Naive thymus-derived CD8-positive, alpha-beta T cell (primary cell): ENCODE measurements around the gene TBK1. TPM values are rescaled to one million over a fixed set of nuclear protein-coding genes. Genes with fewer than 3 reads are reported as not detected.
"Not testable (repeated sequence)": the region's sequence is repeated elsewhere in the genome, so short reads cannot be mapped to it uniquely, and the experiment has no call there.

ENCODE experiments used
- ATAC-seq, 2 donors: fragments of 150-1000 bp; cut with Tn5 transposase in 1 of 2; sonication (Bioruptor Pico), chemical (Tn5 transposase) in 1 of 2; 1 replicate in 1 of 2; 2 replicates in 1 of 2; pipeline ENCODE4 v1.10.0; 2021; ENCODE audit warnings: mild to moderate bottlenecking in 2 of 2, moderate library complexity in 2 of 2
- POLR2A ChIA-PET: fragments of 350-600 bp; sonication (Branson Sonifier 250); formaldehyde crosslinking; loops from one replicate; lab custom pipeline; 2021; ENCODE audit warnings: antibody characterized with exemption; lab: Charles Lee
- DNase-seq, 10 donors: peaks; one replicate each; pipeline versions ENCODE4 v3.0.0 to v3.0.0-alpha.2; 2020 to 2022
- H3K27ac Mint-ChIP-seq, 10 donors: one replicate each; pipeline ENCODE4 v1.8.0; 2020 to 2022; ENCODE audit warnings: mild to moderate bottlenecking in 10 of 10, mixed read lengths in 10 of 10, moderate library complexity in 4 of 10, inconsistent platforms in 1 of 10
- H3K27me3 Mint-ChIP-seq, 5 donors: one replicate each; pipeline ENCODE4 v1.8.0; 2021 to 2022; ENCODE audit warnings: mixed read lengths in 5 of 5
- H3K36me3 Mint-ChIP-seq, 3 donors: one replicate each; pipeline ENCODE4 v1.8.0; 2020 to 2022; ENCODE audit warnings: mixed read lengths in 3 of 3, mild to moderate bottlenecking in 2 of 3, inconsistent platforms in 1 of 3
- H3K4me1 Mint-ChIP-seq, 4 donors: one replicate each; pipeline ENCODE4 v1.8.0; 2021 to 2022; ENCODE audit warnings: mixed read lengths in 4 of 4
- H3K4me3 Mint-ChIP-seq, 10 donors: one replicate each; pipeline ENCODE4 v1.8.0; 2020 to 2022; ENCODE audit warnings: mild to moderate bottlenecking in 10 of 10, mixed read lengths in 10 of 10, moderate library complexity in 6 of 10, inconsistent platforms in 1 of 10
- H3K9me3 Mint-ChIP-seq, 9 donors: one replicate each; pipeline ENCODE4 v1.8.0; 2020 to 2022; ENCODE audit warnings: mixed read lengths in 9 of 9, mild to moderate bottlenecking in 3 of 9, inconsistent platforms in 1 of 9, moderate library complexity in 1 of 9
- polyA plus RNA-seq, 3 donors: library from polyadenylated mRNA; unstranded; fragments of 300-500 nt; fragmentation: Illumina TruSeq; gene quantifications; one replicate each; pipeline ENCODE4 v1.2.3, GENCODE V29; 2021
- total RNA-seq, 8 experiments: library from RNA in 2 of 8; stranded (reverse) in 2 of 8; gene quantifications; one replicate each; pipeline ENCODE4 v1.2.3 and lab custom pipeline; 2021 to 2026

The TBK1 gene
- total and polyA plus RNA-seq, 5 experiments from 2014 or later = 6.1 to 15.2 (median 9.7) TPM

- H3K36me3 Mint-ChIP-seq = no peaks in the 10 kb centered on the region
- no peak for DNase-seq
- no peak overlapping the region for H3K27ac Mint-ChIP-seq
- H3K4me1 Mint-ChIP-seq = peaks cover 0 to 2% (median 0%) of the 10 kb centered on the region in 4 donors
- H3K4me3 Mint-ChIP-seq = no peak overlapping the region
- POLR2A ChIA-PET = interaction anchor here (1.2 kb wide), 1 partner anchor 181 kb away, joined by 4 read pairs; no protein-coding TSS in a partner anchor
- no peaks in the 10 kb centered on the region for H3K9me3 Mint-ChIP-seq
- peaks cover 0 to 16% (median 4%) of the 10 kb centered on the region in 5 donors for H3K27me3 Mint-ChIP-seq
- ATAC-seq = no peak
Observed at GRCh38 chr12:64538121-64538520, 86.2 kb downstream of the TBK1 start.

GRCh38 chr12:64542409-64543047 is 90.6 kb downstream of the TBK1 start:
- not testable (repeated sequence) for H3K27ac Mint-ChIP-seq, H3K9me3 Mint-ChIP-seq, DNase-seq, H3K36me3 Mint-ChIP-seq, H3K4me1 Mint-ChIP-seq, ATAC-seq
- H3K27me3 Mint-ChIP-seq = peaks cover 0 to 16% (median 3%) of the 10 kb centered on the region in 5 donors
- H3K4me3 Mint-ChIP-seq = peak overlapping the region in 1 of 10 donors; percentile 19
- POLR2A ChIA-PET = interaction anchor here (0.6 kb wide), 2 partner anchors 52 to 161 kb away, joined by 3 read pairs; no protein-coding TSS in a partner anchor

- peaks cover 0 to 14% (median 0%) of the 10 kb centered on the region in 5 donors for H3K27me3 Mint-ChIP-seq
- no peak for ATAC-seq
Observed at GRCh38 chr12:64544371-64545080, 92.6 kb downstream of the TBK1 start.

GRCh38 chr12:64545081-64545382 is 93.1 kb downstream of the TBK1 start:
- POLR2A ChIA-PET = no interaction called here
- Mint-ChIP-seq H3K4me3 (no peak overlapping the region), H3K4me1 (peaks cover 0 to 13% (median 8%) of the 10 kb centered on the region in 4 donors), H3K27me3 (peaks cover 0 to 12% (median 0%) of the 10 kb centered on the region in 5 donors), H3K9me3 (peaks cover 0 to 2% (median 0%) of the 10 kb centered on the region in 9 donors), H3K27ac (no peak overlapping the region), H3K36me3 (peaks cover 0 to 2% (median 0%) of the 10 kb centered on the region in 3 donors)
- DNase-seq (no peak), ATAC-seq (no peak)

More at GRCh38 chr12:64544371-64545080, 92.6 kb downstream of the TBK1 start:
- Mint-ChIP-seq H3K27ac (no peak overlapping the region), H3K4me1 (peaks cover 0 to 8% (median 3%) of the 10 kb centered on the region in 4 donors), H3K9me3 (peaks cover 0 to 2% (median 0%) of the 10 kb centered on the region in 9 donors), H3K36me3 (peaks cover 0 to 2% (median 0%) of the 10 kb centered on the region in 3 donors), H3K4me3 (no peak overlapping the region)
- DNase-seq = no peak
- POLR2A ChIA-PET = no interaction called here

- H3K27me3 Mint-ChIP-seq = peaks cover 0 to 4% (median 0%) of the 10 kb centered on the region in 5 donors
- peak overlapping the region in 5 of 10 donors; percentile 7 to 89 (median 66) for H3K27ac Mint-ChIP-seq
- H3K4me1 Mint-ChIP-seq = peaks cover 2 to 12% (median 8%) of the 10 kb centered on the region in 4 donors
- ATAC-seq = no peak
- H3K4me3 Mint-ChIP-seq = no peak overlapping the region
- DNase-seq = no peak
- H3K36me3 Mint-ChIP-seq = peaks cover 0 to under 1% (median 0%) of the 10 kb centered on the region in 3 donors
- no peaks in the 10 kb centered on the region for H3K9me3 Mint-ChIP-seq
- POLR2A ChIA-PET = interaction anchor here (0.5 to 3.1 kb wide), 14 partner anchors 52 to 170 kb away, joined by 3 to 19 read pairs (median 4); partner anchors contain the start of gene RASSF3
Observed at GRCh38 chr12:64549108-64549507, 97.2 kb downstream of the TBK1 start.

DNA sequence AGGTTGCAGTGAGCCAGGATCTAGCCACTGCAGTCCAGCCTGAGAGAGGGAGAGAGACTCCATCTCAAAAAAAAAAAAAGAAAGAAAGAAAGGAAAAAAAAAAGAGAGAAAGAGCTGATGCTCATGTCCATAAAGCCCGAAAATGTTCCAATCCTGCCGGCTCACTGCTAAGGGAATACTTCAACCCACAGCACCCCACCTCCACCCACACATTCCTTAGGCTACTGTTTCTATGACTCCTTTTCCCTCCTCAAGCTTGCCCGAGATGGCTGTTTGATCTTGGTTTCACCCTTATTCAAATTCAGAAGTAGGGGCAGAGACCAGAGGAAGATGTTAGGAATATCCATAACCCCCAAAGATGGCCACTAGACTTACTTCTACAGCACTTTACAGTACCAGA is 98.8 kb downstream of the TBK1 start:
- ATAC-seq (no peak), DNase-seq (no peak)
- POLR2A ChIA-PET = interaction anchor here (0.6 to 3.1 kb wide), 8 partner anchors 10 to 175 kb away, joined by 3 to 19 read pairs (median 4); partner anchors contain the start of gene RASSF3
- no peaks in the 10 kb centered on the region for H3K36me3 Mint-ChIP-seq
- H3K27ac Mint-ChIP-seq = peak overlapping the region in 4 of 10 donors; percentile 33 to 80 (median 55)
- H3K4me3 Mint-ChIP-seq = no peak overlapping the region
- no peaks in the 10 kb centered on the region for H3K9me3 Mint-ChIP-seq
- peaks cover 2 to 10% (median 8%) of the 10 kb centered on the region in 4 donors for H3K4me1 Mint-ChIP-seq
- peaks cover 0 to 3% (median 0%) of the 10 kb centered on the region in 5 donors for H3K27me3 Mint-ChIP-seq

DNA sequence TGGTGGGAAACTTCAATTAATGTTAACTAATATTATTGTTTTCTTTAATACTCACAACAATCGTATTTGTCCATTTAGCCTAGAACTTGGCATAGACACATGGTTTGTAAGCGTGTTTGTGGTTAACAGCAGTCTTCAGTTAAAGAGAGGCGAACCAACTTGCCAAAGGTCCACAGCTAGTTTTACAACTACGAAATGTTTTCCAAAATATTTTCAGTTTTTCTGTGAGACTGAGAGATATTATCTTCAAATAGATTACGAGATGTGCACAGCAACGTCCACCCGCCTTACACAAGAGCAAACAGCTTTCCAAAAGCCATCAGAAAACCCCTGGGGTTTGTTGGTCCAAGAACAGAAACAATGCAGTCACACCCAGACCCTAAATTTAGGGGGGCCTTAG is 99.8 kb downstream of the TBK1 start:
- DNase-seq (no peak), ATAC-seq (no peak)
- POLR2A ChIA-PET = no interaction called here
- no peak overlapping the region for H3K4me3 Mint-ChIP-seq
- H3K9me3 Mint-ChIP-seq = no peaks in the 10 kb centered on the region
- no peak overlapping the region for H3K27ac Mint-ChIP-seq
- peaks cover 2 to 10% (median 8%) of the 10 kb centered on the region in 4 donors for H3K4me1 Mint-ChIP-seq
- no peaks in the 10 kb centered on the region for H3K36me3 Mint-ChIP-seq
- peaks cover 0 to under 1% (median 0%) of the 10 kb centered on the region in 5 donors for H3K27me3 Mint-ChIP-seq

Other genes with a start within 250 kb of the TBK1 start
- 10 to 100 TPM; 24.4 to 25.3 TPM for gene KICS2, start 229.8 kb upstream of the TBK1 start, total RNA-seq
- 10 to 100 TPM in 2 of 3 donors, 1 to 10 TPM in 1; 9.8 to 14.3 (median 10.5) TPM for gene KICS2, start 229.8 kb upstream of the TBK1 start, polyA plus RNA-seq
- gene C12orf56, start 61.4 kb upstream of the TBK1 start, total RNA-seq = not detected
- under 1 TPM in 1 of 3 donors, not detected in 2; 0.08 TPM for gene C12orf56, start 61.4 kb upstream of the TBK1 start, polyA plus RNA-seq
- gene XPOT, start 47.7 kb upstream of the TBK1 start, total RNA-seq = 100 to 1,000 TPM; 100 to 106 TPM
- 10 to 100 TPM; 23.6 to 35.8 (median 32.1) TPM for gene XPOT, start 47.7 kb upstream of the TBK1 start, polyA plus RNA-seq
- gene RASSF3, start 158.4 kb downstream of the TBK1 start, total RNA-seq = 100 to 1,000 TPM; 172 to 177 TPM
- 1 to 10 TPM; 5.5 to 7.8 (median 5.7) TPM for gene RASSF3, start 158.4 kb downstream of the TBK1 start, polyA plus RNA-seq